H54 (cell line): ENCODE data around the gene TMEM51.
"Not testable (repeated sequence)": the region's sequence is repeated elsewhere in the genome, so short reads cannot be mapped to it uniquely, and the experiment has no call there.

Source experiments
- DNase-seq: peaks from one replicate; pipeline ENCODE4 v3.0.0; 2011; ENCODE audit warnings: low spot score, mixed read lengths; ENCODE audit not compliant: insufficient read length
- FAIRE-seq: peaks from 3 replicates; lab custom pipeline; 2011; peaks lifted over from hg19 to GRCh38; lab: Jason Lieb, UNC
- POLR2A ChIP-seq: IDR thresholded peaks from 2 replicates; pipeline ENCODE4 v1.6.1; 2011; ENCODE audit warnings: low read depth, mild to moderate bottlenecking, low read length

Gene TMEM51

DNA sequence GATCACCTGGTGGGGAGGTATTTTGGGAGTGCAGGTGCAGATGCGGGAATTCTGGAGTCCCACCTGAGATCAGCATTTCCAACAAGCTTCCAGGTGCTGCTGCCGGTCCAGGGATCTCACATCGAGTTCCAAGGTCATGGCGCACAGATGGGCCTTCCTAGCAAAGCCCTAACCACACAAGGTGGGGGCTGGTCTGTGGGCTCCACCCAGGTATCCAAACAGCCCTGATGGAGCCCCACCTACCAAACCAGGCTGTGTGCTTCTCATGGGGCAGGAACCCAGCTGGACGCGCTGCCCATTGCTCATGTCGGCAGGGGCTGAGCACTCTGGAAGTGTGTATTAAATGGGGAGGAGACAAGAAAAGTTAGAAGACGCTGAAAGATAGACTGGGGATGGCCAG lies 35.0 kb upstream of the TMEM51 start:
- FAIRE-seq (no peak), DNase-seq (no peak)
- TF ChIP-seq POLR2A, result no peak

- DNase-seq (no peak), FAIRE-seq (no peak)
- no peak for TF ChIP-seq POLR2A
These were observed 33.1 kb upstream of the TMEM51 start for GRCh38 chr1:15120251-15120945.

DNA sequence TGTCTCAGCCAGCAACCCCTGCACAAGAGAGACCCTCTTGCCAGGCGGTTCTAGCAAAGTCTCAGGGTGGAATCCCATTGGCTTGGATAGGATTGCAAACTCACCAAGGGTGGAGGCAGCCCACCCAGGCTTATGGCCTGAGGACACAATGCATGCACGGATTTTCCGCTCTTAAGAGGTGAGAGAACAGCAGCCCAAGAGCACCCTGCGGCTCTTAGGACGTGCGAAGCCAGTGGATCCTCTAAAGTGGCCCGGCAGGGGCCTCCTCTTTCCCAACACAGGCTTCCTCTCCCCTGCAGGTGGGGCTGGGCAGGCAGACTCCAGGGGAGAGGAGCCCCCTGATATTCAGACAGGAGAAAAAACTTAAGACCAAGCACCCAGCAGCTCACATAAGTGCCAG lies 31.2 kb upstream of the TMEM51 start:
- no peak for TF ChIP-seq POLR2A
- no peak for DNase-seq
- FAIRE-seq, result no peak

DNA sequence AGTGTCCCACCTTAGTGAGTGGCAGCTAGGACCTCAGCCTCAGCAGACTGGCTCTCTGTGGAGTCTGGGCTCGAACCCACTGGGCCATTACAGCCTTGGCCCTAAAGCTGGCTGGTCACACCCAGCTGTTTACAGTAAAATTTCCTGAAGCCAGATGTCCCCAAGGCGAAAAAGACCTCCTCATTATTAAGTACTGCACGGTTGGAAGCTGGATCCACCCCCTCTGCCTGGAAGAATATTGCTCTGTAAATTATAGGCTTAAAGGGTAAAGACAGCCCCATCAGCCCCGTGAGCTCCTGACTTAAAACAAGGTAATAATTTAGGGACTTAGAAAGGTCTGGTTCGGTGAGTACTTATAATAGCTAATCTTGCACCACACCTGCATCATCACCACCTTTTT lies 30.3 kb upstream of the TMEM51 start:
- FAIRE-seq, result no peak

DNA sequence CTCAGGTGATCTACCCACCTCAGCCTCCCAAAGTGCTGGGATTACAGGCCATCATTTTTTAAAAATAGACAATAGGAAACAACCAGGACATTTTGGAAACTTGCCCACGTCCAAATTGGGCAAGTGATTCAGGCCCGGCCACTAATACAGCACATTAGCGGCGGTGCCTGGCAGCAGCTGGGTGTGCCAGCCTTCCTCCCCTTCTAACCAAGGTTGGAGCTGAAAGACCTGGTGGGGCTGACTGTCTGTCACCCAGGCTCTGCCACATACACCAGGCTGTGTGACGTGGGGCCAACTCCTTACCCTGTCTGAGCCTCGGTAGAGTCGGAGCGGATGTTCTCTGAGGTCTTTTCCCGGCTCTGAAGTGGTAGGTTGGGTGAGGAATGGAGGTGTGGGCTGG lies 29.6 kb upstream of the TMEM51 start:
- DNase-seq (no peak), FAIRE-seq (no peak)
- no peak for TF ChIP-seq POLR2A

More for the DNA sequence above, 30.3 kb upstream of the TMEM51 start:
- no peak for TF ChIP-seq POLR2A
- no peak for DNase-seq

GRCh38 chr1:15124362-15125100 lies 29.0 kb upstream of the TMEM51 start:
- TF ChIP-seq POLR2A, result no peak
- DNase-seq (no peak), FAIRE-seq (no peak)

DNA sequence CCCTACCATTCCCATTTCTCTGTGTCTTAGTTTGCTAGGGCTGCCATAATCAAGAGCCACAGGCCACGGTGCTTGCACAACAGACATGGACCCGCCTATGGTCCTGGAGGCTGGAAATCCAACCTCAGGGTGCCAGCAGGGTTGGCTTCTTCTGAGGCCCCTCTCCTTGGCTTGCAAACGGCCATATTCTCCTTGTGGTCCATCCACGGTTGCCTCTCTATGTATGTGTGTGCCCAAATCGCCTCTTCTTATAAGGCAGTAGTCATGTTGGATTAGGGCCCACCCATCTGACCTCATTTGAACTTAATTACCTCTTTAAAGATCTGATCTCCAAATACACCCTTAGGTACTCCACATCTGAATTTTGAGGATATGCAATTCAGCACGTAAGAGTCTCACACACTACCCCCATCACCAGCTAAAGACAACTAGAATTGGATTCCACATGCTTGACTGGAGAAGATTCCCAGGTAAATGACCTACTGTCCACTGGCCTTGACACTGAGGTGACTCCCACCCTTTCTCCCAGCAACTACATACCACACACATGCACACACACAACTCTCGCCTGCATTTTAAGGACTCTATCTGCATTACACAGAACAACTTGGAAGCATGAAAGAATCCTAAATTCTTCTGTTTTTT lies 28.3 kb upstream of the TMEM51 start:
- no peak for TF ChIP-seq POLR2A
- no peak for FAIRE-seq

DNA sequence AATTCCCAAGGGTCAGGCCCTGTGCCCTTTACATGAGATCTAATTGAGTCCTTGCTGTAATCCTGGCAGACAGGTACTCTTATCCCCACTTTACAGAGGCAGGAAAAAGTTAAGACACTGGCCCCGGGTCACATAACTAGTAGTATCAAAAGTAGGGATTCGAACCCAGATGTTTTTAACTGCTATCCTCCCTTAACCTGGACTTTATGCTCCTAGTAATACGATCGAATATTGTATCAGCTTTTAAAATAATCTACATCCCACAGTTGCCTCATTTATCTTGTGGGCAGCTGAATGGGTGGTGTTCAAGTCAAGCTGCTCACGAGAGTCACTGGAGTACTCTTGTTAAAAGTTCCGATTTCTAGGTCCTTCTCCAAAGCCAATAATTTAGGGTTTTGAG lies 25.5 kb upstream of the TMEM51 start:
- no peak for TF ChIP-seq POLR2A
- FAIRE-seq (no peak), DNase-seq (no peak)

More for the DNA sequence above, 28.3 kb upstream of the TMEM51 start:
- DNase-seq, result no peak

- FAIRE-seq, result peak; percentile 30
- TF ChIP-seq POLR2A, result no peak
- peak; percentile 56 for DNase-seq
These were observed 24.8 kb upstream of the TMEM51 start for GRCh38 chr1:15128520-15129313.

- FAIRE-seq, result no peak
- no peak for DNase-seq
- no peak for TF ChIP-seq POLR2A
These were observed 23.6 kb upstream of the TMEM51 start for GRCh38 chr1:15129944-15130343.

- no peak for DNase-seq
- FAIRE-seq, result no peak
- no peak for TF ChIP-seq POLR2A
These were observed 22.9 kb upstream of the TMEM51 start for GRCh38 chr1:15130607-15131006.

GRCh38 chr1:15132965-15133364 lies 20.6 kb upstream of the TMEM51 start:
- FAIRE-seq (no peak), DNase-seq (no peak)
- no peak for TF ChIP-seq POLR2A

DNA sequence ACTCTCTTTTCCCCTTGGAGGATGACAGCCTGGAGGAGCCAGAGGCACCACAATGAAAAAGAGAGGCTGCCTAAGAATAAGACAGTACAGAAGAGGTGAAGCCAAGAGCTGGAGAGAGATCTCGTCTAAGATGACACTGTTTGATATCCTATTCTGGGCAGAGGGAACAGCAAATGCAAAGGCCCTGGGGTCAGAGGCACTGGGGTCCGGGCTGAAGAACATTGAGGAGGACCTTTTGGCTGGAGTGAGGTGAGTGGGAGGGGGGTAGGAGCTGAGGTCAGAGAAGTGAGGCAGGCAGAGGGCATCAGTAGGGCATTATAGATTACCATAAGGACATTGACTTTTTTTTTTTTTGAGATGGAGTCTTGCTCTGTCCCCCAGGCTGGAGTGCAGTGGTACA lies 19.3 kb upstream of the TMEM51 start:
- TF ChIP-seq POLR2A, result no peak
- no peak for DNase-seq
- FAIRE-seq, result no peak

DNA sequence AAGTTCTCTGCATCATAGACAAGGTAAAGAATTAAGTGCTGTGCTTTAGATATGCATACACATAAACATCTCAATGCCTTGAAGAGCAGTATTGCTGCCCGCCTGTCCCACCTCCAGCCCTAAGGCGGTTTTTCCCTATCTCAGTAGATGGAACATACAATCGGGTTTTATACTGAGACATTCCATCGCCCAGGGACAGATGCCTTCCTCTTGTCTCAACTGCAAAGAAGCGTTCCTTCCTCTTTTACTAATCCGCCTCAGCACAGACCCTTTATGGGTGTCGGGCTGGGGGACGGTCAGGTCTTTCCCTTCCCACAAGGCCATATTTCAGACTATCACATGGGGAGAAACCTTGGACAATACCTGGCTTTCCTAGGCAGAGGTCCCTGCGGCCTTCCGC lies 17.9 kb upstream of the TMEM51 start:
- not testable (repeated sequence) for DNase-seq, FAIRE-seq
